HEK293 (cell line): Measurements from ENCODE around the gene PRKCZ.

Source experiments
- CTCF ChIA-PET: fragments of 350-600 bp; formaldehyde crosslinking; extraction: SDS; loops from one replicate; lab custom pipeline; 2021; ENCODE audit warnings: antibody characterized with exemption; lab: Yijun Ruan, JAX
- POLR2A ChIA-PET: fragments of 300-600 bp; formaldehyde crosslinking; extraction: SDS; loops from one replicate; lab custom pipeline; 2020; ENCODE audit warnings: antibody characterized with exemption, inconsistent platforms; lab: Yijun Ruan, JAX
- H3K27ac ChIP-seq: fragments of 200-500 bp; sonication (Bioruptor generic); 2 replicates; pipeline ENCODE4 v1.5.1; 2014; ENCODE audit warnings: low read depth, low read length, control low read depth, inconsistent platforms; ENCODE audit errors: extremely low read depth
- H3K36me3 ChIP-seq, 2 experiments: fragments of 200-500 bp in 1 of 2; sonication (Bioruptor generic) in 1 of 2; 1 replicate in 1 of 2; 2 replicates in 1 of 2; pipeline ENCODE4 v1.5.1; 2014 to 2017; ENCODE audit warnings: inconsistent platforms in 2 of 2, low read length in 2 of 2; ENCODE audit not compliant: control insufficient read depth in 2 of 2, insufficient read depth in 1 of 2
- H3K4me1 ChIP-seq: fragments of 200-500 bp; sonication (Bioruptor generic); 2 replicates; pipeline ENCODE4 v1.5.1; 2014; ENCODE audit warnings: mild to moderate bottlenecking, low read length, inconsistent platforms; ENCODE audit not compliant: control insufficient read depth, insufficient read depth
- H3K4me3 ChIP-seq: 2 replicates; pipeline ENCODE4 v1.5.1; 2011; ENCODE audit warnings: low read depth, mild to moderate bottlenecking, control low read depth, low read length, moderate library complexity
- H3K9me3 ChIP-seq: fragments of 200-500 bp; sonication (Bioruptor generic); 2 replicates; pipeline ENCODE4 v1.5.1; 2014; ENCODE audit warnings: low read depth, low read length, inconsistent platforms; ENCODE audit not compliant: control insufficient read depth, insufficient read depth
- EGR2 ChIP-seq: fragments of 450-650 bp; formaldehyde crosslinking; IDR thresholded peaks from 2 replicates; pipeline ENCODE4 v1.5.1; 2016; ENCODE audit warnings: low read depth, missing biosample characterization, missing genetic modification characterization
- SP3 ChIP-seq: fragments of 450-650 bp; formaldehyde crosslinking; IDR thresholded peaks from 2 replicates; pipeline ENCODE4 v1.5.1; 2016; ENCODE audit warnings: missing biosample characterization, missing genetic modification characterization
- WT1 ChIP-seq: fragments of 450-650 bp; formaldehyde crosslinking; IDR thresholded peaks from 2 replicates; pipeline ENCODE4 v1.5.1; 2016; ENCODE audit warnings: missing biosample characterization, missing genetic modification characterization
- YY1 ChIP-seq: fragments of 450-650 bp; formaldehyde crosslinking; IDR thresholded peaks from 2 replicates; pipeline ENCODE4 v1.5.1; 2018; ENCODE audit warnings: missing biosample characterization, missing genetic modification characterization
- YY2 ChIP-seq: fragments of 450-650 bp; formaldehyde crosslinking; IDR thresholded peaks from 2 replicates; pipeline ENCODE4 v1.5.1; 2016; ENCODE audit warnings: missing biosample characterization, missing genetic modification characterization
- ZBTB1 ChIP-seq: fragments of 450-650 bp; formaldehyde crosslinking; IDR thresholded peaks from 2 replicates; pipeline ENCODE4 v1.5.1; 2016; ENCODE audit warnings: missing biosample characterization, missing genetic modification characterization
- ZBTB7A ChIP-seq: fragments of 450-650 bp; formaldehyde crosslinking; IDR thresholded peaks from 2 replicates; pipeline ENCODE4 v1.5.1; 2016; ENCODE audit warnings: low read depth, missing biosample characterization, missing genetic modification characterization
- ZBTB8A ChIP-seq: fragments of 450-650 bp; formaldehyde crosslinking; IDR thresholded peaks from 2 replicates; pipeline ENCODE4 v1.5.1; 2016; ENCODE audit warnings: missing biosample characterization, missing genetic modification characterization
- ZFP69B ChIP-seq: fragments of 450-650 bp; formaldehyde crosslinking; IDR thresholded peaks from 2 replicates; pipeline ENCODE4 v1.5.1; 2016; ENCODE audit warnings: missing biosample characterization, missing genetic modification characterization
- ZIC2 ChIP-seq: fragments of 450-650 bp; formaldehyde crosslinking; IDR thresholded peaks from 2 replicates; pipeline ENCODE4 v1.5.1; 2016; ENCODE audit warnings: missing biosample characterization, missing genetic modification characterization
- ZNF140 ChIP-seq: fragments of 450-650 bp; formaldehyde crosslinking; IDR thresholded peaks from 2 replicates; pipeline ENCODE4 v1.5.1; 2016; ENCODE audit warnings: missing biosample characterization, missing genetic modification characterization
- ZNF146 ChIP-seq: fragments of 450-650 bp; formaldehyde crosslinking; IDR thresholded peaks from 2 replicates; pipeline ENCODE4 v1.5.1; 2016; ENCODE audit warnings: missing biosample characterization, missing genetic modification characterization
- ZNF202 ChIP-seq: fragments of 450-650 bp; formaldehyde crosslinking; IDR thresholded peaks from 2 replicates; pipeline ENCODE4 v1.5.1; 2016; ENCODE audit warnings: missing biosample characterization, missing genetic modification characterization, borderline replicate concordance
- ZNF335 ChIP-seq: fragments of 450-650 bp; formaldehyde crosslinking; conservative IDR thresholded peaks from 2 replicates; pipeline ENCODE4 v1.5.1; 2016; ENCODE audit warnings: missing biosample characterization, missing genetic modification characterization
- ZNF341 ChIP-seq: fragments of 450-650 bp; formaldehyde crosslinking; IDR thresholded peaks from 2 replicates; pipeline ENCODE4; 2016; ENCODE audit warnings: low read depth, missing biosample characterization, missing genetic modification characterization
- ZNF37A ChIP-seq: fragments of 450-650 bp; IDR thresholded peaks from 2 replicates; pipeline ENCODE4 v1.5.1; 2018; ENCODE audit warnings: missing biosample characterization, missing genetic modification characterization
- ZNF391 ChIP-seq: fragments of 450-650 bp; formaldehyde crosslinking; IDR thresholded peaks from 2 replicates; pipeline ENCODE4 v1.5.1; 2016; ENCODE audit warnings: low read depth, missing biosample characterization, missing genetic modification characterization, borderline replicate concordance
- ZNF514 ChIP-seq: fragments of 450-650 bp; formaldehyde crosslinking; IDR thresholded peaks from 2 replicates; pipeline ENCODE4 v1.5.1; 2016; ENCODE audit warnings: missing biosample characterization, missing genetic modification characterization
- ZNF548 ChIP-seq: fragments of 450-650 bp; formaldehyde crosslinking; IDR thresholded peaks from 2 replicates; pipeline ENCODE4 v1.5.1; 2016; ENCODE audit warnings: missing biosample characterization, missing genetic modification characterization
- ZNF585B ChIP-seq: fragments of 450-650 bp; formaldehyde crosslinking; IDR thresholded peaks from 2 replicates; pipeline ENCODE4 v1.5.1; 2016; ENCODE audit warnings: missing biosample characterization, missing genetic modification characterization
- ZNF596 ChIP-seq: fragments of 450-650 bp; IDR thresholded peaks from 2 replicates; pipeline ENCODE4 v1.5.0; 2018; ENCODE audit warnings: missing biosample characterization, mild to moderate bottlenecking, missing genetic modification characterization, moderate library complexity
- ZNF610 ChIP-seq: fragments of 450-650 bp; formaldehyde crosslinking; IDR thresholded peaks from 2 replicates; pipeline ENCODE4 v1.5.1; 2016; ENCODE audit warnings: missing biosample characterization, missing genetic modification characterization, borderline replicate concordance
- ZNF654 ChIP-seq: fragments of 450-650 bp; formaldehyde crosslinking; IDR thresholded peaks from 2 replicates; pipeline ENCODE4 v1.5.1; 2016; ENCODE audit warnings: low read depth, missing biosample characterization, missing genetic modification characterization
- ZNF660 ChIP-seq: fragments of 450-650 bp; IDR thresholded peaks from 2 replicates; pipeline ENCODE4 v1.5.1; 2018; ENCODE audit warnings: missing biosample characterization, mild to moderate bottlenecking, missing genetic modification characterization
- ZNF76 ChIP-seq: fragments of 450-650 bp; formaldehyde crosslinking; IDR thresholded peaks from 2 replicates; pipeline ENCODE4; 2016; ENCODE audit warnings: low read depth, missing biosample characterization, missing genetic modification characterization, borderline replicate concordance
- TF ChIP-seq, protein P1 (sequence below): fragments of 450-650 bp; formaldehyde crosslinking; IDR thresholded peaks from 2 replicates; pipeline ENCODE4 v1.5.1; 2016; ENCODE audit warnings: missing biosample characterization, missing genetic modification characterization
- TF ChIP-seq, protein P2 (sequence below): fragments of 450-650 bp; formaldehyde crosslinking; IDR thresholded peaks from 2 replicates; pipeline ENCODE4 v1.5.1; 2016; ENCODE audit warnings: missing biosample characterization, missing genetic modification characterization
- TF ChIP-seq, protein P3 (sequence below): fragments of 450-650 bp; formaldehyde crosslinking; conservative IDR thresholded peaks from 2 replicates; pipeline ENCODE4 v1.5.1; 2016; ENCODE audit warnings: low read depth, missing biosample characterization, missing genetic modification characterization
- TF ChIP-seq, protein P4 (sequence below): fragments of 450-650 bp; formaldehyde crosslinking; optimal IDR thresholded peaks from 2 replicates; pipeline ENCODE3; 2016; ENCODE audit warnings: missing biosample characterization, mild to moderate bottlenecking, missing genetic modification characterization

Gene PRKCZ

DNA sequence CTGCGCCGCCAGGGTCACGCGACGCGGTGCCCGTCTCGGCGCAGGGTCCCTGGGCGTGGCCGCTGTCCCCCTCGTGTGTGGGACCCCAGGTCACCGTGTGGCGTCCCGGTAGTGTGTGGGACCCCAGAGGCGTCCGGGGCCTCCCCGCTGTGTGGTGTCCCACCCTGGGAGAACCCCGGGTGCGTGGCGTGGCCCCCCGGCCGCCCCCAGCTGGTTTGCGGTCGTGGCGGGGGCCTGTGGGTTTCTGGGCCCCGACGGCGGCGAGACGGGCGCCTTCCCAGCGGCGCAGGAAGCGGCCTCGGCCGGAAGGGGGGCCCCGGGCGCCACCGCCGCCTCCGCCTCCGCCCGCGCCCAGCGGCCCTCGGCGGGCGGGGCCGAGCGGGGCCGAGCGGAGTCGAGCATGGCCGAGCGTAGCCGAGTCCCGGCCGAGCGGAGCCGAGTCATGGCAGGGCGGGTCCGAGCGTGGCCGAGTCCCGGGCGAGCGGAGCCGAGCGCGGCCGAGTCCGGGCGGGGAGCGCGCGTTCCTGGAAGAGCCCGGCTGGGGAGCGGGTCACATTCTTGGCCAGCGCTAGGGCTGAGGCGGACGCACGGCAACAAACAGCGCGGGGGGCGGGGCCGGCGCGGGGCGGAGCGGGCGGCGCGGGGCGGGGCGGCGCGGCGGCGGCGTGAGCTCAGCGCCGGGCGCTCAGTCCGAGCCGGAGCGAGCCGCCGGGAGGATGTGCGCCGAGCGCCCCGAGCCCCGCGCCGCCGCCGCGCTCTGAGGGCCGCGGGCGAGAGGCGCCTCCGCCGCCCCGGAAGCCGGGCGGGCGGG is 177.3 kb downstream of the PRKCZ start:
- Histone ChIP-seq H3K27ac (peak overlapping the region; percentile 94), H3K4me1 (no peaks in the 10 kb centered on the region; the same call in 1 of the 2 replicates), H3K9me3 (no peaks in the 10 kb centered on the region), H3K4me3 (peak overlapping the region; percentile 78), H3K36me3 (peaks cover 0 to 28% of the 10 kb centered on the region in 2 experiments; a peak in 1 of 3 replicates)
- ChIA-PET CTCF (interaction anchor here (1.0 to 2.0 kb wide), 2 partner anchors 10 to 154 kb away, joined by 3 to 6 read pairs; no protein-coding TSS in a partner anchor), POLR2A (interaction anchor here (0.5 to 1.5 kb wide), 27 partner anchors 8 to 319 kb away, joined by 3 to 21 read pairs (median 4); partner anchors contain the start of genes FAAP20, MORN1 and RER1)
- TF ChIP-seq ZNF146 (tag by site-specific recombination) (no peak), YY1 (peak; percentile 19; the same call in 1 of the 2 replicates), ZNF335 (tag by site-specific recombination) (peak; percentile 83), ZNF548 (tag by site-specific recombination) (no peak), ZIC2 (tag by site-specific recombination) (peak; percentile 84), SP3 (tag by site-specific recombination) (no peak), ZNF585B (tag by site-specific recombination) (no peak), ZNF654 (no peak), ZNF596 (tag by site-specific recombination) (0 out of 2 replicates have a peak, but pooled peaks have one; percentile 17), ZBTB8A (tag by site-specific recombination) (peak; percentile 88), ZNF202 (tag by site-specific recombination) (no peak), ZNF140 (no peak), YY2 (no peak), ZNF391 (tag by site-specific recombination) (no peak), ZNF660 (peak; percentile 11; the same call in 1 of the 2 replicates), ZNF76 (tag by site-specific recombination) (peak; percentile 78), EGR2 (tag by site-specific recombination) (0 out of 2 replicates have a peak, but pooled peaks have one; percentile 32), ZBTB1 (tag by site-specific recombination) (0 out of 2 replicates have a peak, but pooled peaks have one; percentile 49), ZFP69B (tag by site-specific recombination) (peak; percentile 64; the same call in 1 of the 2 replicates), ZNF514 (tag by site-specific recombination) (no peak), ZNF341 (tag by site-specific recombination) (peak; percentile 96), ZNF37A (peak; percentile 32; the same call in 1 of the 2 replicates), ZNF610 (tag by site-specific recombination) (0 out of 2 replicates have a peak, but pooled peaks have one; percentile 39), ZBTB7A (tag by site-specific recombination) (0 out of 2 replicates have a peak, but pooled peaks have one; percentile 49), WT1 (tag by site-specific recombination) (no peak)
- TF ChIP-seq, protein P1, sequence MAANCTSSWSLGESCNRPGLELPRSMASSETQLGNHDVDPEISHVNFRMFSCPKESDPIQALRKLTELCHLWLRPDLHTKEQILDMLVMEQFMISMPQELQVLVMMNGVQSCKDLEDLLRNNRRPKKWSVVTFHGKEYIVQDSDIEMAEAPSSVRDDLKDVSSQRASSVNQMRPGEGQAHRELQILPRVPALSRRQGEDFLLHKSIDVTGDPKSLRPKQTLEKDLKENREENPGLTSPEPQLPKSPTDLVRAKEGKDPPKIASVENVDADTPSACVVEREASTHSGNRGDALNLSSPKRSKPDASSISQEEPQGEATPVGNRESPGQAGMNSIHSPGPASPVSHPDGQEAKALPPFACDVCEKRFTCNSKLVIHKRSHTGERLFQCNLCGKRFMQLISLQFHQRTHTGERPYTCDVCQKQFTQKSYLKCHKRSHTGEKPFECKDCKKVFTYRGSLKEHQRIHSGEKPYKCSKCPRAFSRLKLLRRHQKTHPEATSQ (tag by site-specific recombination), result 0 out of 2 replicates have a peak, but pooled peaks have one; percentile 65
- TF ChIP-seq, protein P2, sequence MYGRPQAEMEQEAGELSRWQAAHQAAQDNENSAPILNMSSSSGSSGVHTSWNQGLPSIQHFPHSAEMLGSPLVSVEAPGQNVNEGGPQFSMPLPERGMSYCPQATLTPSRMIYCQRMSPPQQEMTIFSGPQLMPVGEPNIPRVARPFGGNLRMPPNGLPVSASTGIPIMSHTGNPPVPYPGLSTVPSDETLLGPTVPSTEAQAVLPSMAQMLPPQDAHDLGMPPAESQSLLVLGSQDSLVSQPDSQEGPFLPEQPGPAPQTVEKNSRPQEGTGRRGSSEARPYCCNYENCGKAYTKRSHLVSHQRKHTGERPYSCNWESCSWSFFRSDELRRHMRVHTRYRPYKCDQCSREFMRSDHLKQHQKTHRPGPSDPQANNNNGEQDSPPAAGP (tag by site-specific recombination), result 0 out of 2 replicates have a peak, but pooled peaks have one; percentile 38
- TF ChIP-seq, protein P3, sequence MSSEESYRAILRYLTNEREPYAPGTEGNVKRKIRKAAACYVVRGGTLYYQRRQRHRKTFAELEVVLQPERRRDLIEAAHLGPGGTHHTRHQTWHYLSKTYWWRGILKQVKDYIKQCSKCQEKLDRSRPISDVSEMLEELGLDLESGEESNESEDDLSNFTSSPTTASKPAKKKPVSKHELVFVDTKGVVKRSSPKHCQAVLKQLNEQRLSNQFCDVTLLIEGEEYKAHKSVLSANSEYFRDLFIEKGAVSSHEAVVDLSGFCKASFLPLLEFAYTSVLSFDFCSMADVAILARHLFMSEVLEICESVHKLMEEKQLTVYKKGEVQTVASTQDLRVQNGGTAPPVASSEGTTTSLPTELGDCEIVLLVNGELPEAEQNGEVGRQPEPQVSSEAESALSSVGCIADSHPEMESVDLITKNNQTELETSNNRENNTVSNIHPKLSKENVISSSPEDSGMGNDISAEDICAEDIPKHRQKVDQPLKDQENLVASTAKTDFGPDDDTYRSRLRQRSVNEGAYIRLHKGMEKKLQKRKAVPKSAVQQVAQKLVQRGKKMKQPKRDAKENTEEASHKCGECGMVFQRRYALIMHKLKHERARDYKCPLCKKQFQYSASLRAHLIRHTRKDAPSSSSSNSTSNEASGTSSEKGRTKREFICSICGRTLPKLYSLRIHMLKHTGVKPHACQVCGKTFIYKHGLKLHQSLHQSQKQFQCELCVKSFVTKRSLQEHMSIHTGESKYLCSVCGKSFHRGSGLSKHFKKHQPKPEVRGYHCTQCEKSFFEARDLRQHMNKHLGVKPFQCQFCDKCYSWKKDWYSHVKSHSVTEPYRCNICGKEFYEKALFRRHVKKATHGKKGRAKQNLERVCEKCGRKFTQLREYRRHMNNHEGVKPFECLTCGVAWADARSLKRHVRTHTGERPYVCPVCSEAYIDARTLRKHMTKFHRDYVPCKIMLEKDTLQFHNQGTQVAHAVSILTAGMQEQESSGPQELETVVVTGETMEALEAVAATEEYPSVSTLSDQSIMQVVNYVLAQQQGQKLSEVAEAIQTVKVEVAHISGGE (tag by site-specific recombination), result peak; percentile 80
- TF ChIP-seq, protein P4, sequence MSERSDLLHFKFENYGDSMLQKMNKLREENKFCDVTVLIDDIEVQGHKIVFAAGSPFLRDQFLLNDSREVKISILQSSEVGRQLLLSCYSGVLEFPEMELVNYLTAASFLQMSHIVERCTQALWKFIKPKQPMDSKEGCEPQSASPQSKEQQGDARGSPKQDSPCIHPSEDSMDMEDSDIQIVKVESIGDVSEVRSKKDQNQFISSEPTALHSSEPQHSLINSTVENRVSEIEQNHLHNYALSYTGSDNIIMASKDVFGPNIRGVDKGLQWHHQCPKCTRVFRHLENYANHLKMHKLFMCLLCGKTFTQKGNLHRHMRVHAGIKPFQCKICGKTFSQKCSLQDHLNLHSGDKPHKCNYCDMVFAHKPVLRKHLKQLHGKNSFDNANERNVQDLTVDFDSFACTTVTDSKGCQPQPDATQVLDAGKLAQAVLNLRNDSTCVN (tag by site-specific recombination), result peak; percentile 59
